T47D (cell line): ENCODE results near the gene USP14.

ENCODE experiments used
- DNase-seq, 2 experiments: peaks; one replicate each; pipeline versions ENCODE4 v3.0.0 to v3.0.0-alpha.2; 2011 to 2012; ENCODE audit warnings: low read depth in 1 of 2, low spot score in 1 of 2
- JUND ChIP-seq: IDR thresholded peaks from 2 replicates; pipeline ENCODE4 v1.6.1; 2012; ENCODE audit warnings: low read depth
- in situ Hi-C: cut with HindIII; loops from 2 replicates; pipeline ENCODE4 v1.10.0; 2016; ENCODE audit warnings: low sequenced_read_pairs, low pct_unique_long_range_greater_than_20kb

Gene USP14

GRCh38 chr18:255171-255570, 96.8 kb downstream of the USP14 start:
- DNase-seq, result no peak
- TF ChIP-seq JUND, result no peak
- in situ Hi-C loops, result no loop called here

GRCh38 chr18:260547-260946, 102.2 kb downstream of the USP14 start:
- DNase-seq, result no peak
- no peak for TF ChIP-seq JUND
- in situ Hi-C loops, result no loop called here

- in situ Hi-C loops, result no loop called here
- no peak for DNase-seq
- no peak for TF ChIP-seq JUND
Measured at GRCh38 chr18:261398-262073, 103.2 kb downstream of the USP14 start.
